ENCODE measurements around the gene CCDC201.
A peak's percentile ranks its signal among the peaks of the same experiment; 100 is the strongest.

Gene CCDC201, protein sequence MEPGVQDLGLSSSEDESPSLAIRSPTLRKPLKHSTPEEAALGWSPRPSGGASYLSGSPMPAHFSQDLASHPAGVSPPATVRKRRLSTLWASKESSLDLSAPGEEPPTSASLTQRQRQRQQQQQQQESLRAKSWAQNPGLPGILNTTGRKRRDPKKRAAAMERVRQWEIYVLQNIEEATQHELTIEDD

DNA sequence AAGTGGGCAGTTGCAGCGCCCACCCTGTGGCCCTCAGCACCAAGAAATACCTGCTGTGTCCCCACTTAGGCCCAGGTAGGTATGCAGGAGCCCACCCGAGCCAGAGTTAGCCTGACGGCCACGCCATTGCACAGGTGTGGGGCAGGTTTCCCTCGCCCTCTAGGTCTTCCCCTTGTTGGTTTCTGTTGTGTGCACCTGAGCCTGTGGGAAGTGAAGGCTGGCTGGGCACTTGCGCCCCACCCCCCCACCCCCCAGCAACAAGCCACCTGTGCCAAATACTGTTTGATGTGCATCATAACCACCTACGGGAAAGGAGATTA, at the start of gene CCDC201:
TSS of gene CCDC201 (minus strand) at position 48 of the 320 bp plus-strand sequence. CDS start 75 bp downstream, outside the sequence.
- DNase-seq (ENCODE audit: low spot score): no peak

DNA sequence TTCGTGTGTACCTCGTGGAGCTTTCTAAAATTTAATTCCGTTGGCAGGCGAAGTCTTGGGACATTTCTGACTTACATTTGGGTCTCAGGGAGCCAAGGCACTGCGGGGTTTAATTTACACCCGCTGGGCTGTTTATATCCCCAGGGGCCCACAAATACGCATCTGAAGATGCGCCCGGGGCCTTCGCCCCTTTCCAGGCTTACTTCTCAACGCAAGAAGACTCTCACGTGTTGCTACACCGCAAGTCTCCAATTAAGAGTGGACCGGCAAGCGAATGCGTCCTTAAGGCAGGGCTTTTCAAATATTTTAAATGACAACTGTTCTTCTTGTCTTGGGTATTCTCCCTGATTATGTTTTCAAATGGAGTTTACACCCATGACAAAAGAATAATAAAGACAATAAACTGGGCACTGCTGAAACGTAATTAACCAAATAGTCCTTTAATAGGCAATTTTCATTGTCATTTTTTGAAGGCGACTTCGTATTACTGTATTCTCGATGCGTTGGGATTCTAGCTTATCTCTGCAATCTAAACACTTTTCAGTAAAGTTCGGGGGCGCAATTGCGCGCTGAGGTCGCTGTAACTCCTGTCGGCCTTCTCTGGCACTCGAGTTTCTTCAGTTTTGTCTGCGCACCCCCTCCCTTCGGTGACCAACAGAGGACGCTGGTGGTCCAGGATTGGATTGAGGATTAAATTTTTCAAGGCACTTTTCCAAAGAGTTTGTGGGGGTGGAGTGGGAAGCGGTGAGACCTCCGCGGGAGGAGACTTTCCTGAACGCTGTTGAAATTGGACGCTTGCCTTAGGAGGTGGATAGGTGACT, 49.0 kb upstream of the CCDC201 start:
- DNase-seq (ENCODE audit: low spot score): peak; percentile 29

DNA sequence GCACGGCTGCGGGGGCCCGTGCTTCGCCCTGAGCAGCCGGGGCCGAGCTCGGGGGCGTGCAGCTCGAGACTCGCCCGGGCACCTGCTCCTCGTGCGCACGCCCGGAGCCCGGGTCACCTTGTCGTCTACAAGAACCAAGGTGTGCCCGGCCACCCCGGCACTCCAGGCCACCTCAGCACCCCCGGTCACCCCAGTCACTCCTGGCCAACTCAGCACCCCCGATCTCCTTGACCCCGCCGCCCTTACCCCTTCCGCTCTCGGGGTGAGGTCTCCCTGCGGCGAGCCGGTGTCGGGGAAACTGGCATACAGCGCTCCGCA, 48.5 kb upstream of the CCDC201 start:
- no peak for DNase-seq (ENCODE audit: low spot score)

DNA sequence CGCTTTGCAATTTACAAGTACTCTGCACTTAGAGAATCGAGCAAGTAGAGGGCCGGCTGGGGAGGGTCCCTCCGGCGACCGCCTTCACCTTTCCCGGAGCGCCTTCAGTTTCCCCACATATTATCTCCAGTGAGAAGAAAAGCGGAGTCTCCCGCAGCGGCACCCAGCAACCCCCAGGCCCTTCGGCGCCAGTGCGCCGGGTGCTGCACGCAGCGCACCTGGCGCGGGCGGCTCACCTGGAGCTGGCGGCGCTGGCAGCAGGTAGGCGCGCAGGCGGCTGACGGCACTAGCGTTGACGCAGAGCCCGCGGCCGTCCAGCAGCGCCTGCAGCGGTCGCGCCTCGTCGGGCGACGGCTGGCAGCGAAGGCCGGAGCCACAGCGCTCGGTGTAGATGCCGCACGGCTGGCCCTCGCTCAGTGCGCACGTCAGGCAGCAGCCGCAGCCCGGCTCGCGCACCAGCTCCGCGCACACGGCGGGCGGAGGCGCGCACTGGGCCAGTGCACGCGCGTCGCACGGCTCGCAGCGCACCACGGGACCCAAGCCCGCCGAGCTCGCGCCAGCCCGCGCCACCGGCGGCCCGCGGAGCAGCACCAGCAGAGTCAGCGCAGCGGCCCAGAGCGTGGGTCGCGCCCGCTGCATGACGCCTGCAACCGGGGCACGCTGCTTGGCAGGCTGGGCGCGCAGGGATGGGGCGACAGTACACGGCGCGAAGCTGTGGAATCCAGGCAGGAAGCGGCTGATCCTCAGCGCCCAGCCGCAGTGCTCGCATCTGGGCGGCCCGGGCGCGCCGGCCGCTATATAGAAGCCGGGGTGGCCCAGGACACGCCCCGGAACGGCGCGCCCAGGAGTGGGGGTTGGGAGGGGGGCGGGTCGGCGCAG, 47.9 kb upstream of the CCDC201 start, which contains the start of gene IGFBP3:
TSS of gene IGFBP3 (minus strand) at position 771 of the 879 bp plus-strand sequence. CDS start at position 639, 132 bp downstream.
- DNase-seq (ENCODE audit: low spot score): peak; percentile 29

DNA sequence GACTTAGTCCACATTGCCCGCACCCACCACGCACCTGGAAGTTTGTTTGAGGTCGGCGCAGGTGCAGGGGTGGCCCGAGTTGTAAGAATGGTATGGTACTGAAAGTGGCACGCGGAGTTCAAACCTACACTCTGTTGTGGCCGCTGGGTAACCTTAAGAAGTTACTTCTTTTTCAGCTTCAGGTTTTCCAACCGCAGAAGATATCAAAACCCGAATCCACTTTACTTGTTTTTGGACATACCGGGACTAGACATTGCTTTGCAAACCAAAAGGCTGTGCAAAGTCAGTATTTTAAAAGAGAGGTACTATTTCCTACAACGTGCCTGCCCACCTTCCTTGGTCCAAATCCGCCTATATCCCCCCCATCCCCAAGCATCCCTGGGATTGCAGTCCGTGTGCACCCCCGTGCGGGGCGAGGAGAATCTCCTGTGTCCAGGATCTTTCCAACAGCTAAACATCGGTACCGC, 47.1 kb upstream of the CCDC201 start:
- no peak for DNase-seq (ENCODE audit: low spot score)

DNA sequence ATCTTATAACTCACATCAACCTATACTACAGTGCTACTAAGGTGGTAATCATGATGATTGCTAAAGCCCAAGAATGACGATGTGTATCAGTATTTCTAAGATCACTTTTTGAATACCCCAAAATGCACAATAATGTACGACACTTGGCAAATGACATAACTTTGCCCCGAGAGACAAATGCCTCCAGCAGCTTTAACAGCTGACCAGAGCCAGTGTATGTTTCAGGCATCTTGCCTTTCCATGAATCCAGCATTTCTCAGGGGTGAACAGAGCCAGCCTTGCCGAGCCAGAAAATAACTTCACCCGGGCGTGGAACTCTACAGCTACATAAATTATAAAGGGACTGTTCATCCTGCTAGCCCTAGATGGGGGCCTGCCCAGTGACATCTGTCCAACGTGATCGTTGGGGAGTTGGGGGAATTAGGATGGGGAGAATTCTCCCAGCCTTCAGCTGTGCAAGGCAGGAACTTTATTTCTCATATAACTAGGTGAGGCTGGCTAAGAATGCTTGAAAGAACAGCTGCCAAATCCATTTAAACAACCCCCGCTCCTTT, 46.4 kb upstream of the CCDC201 start:
- DNase-seq (ENCODE audit: low spot score): no peak

DNA sequence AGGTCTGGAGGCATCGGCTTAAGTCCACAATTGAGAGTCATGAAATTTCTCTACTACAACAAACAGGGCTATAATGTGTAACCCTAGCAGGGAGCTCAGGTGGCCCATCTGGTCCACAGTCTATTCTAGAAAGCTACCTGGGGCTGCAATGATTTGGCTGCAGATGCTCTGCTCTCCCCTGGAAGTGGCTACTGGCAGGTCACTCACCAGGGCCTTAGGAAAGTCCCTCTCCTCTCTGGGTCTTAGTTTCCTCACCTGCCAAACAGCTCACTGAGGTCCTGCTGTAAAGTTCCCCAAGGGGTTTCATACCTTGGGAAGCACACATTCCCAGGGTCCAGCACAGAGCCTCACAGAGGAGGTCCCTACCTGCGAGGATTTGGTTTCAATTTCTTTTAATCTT, 45.7 kb upstream of the CCDC201 start:
- no peak for DNase-seq (ENCODE audit: low spot score)

DNA sequence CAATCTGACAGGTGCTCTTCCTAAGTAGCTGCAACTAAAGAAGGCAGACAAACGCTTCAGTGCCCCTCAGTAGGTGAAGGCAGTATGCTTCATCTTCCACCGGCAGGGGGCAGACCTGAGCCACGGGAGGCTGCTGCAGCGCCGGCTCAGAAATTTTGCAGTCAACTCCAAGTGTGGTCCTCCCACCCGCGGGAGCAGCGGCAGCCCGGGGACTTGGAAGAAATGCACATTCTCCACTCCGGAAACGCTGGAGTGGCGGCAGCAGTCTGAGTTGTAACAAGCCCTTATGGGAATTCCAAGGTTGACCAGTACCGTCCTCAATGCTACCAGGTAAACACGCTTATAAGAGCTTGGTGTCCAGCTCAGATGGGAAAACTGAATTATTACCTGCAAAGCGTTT, 44.8 kb upstream of the CCDC201 start:
- peak; percentile 68 for DNase-seq (ENCODE audit: low spot score)

DNA sequence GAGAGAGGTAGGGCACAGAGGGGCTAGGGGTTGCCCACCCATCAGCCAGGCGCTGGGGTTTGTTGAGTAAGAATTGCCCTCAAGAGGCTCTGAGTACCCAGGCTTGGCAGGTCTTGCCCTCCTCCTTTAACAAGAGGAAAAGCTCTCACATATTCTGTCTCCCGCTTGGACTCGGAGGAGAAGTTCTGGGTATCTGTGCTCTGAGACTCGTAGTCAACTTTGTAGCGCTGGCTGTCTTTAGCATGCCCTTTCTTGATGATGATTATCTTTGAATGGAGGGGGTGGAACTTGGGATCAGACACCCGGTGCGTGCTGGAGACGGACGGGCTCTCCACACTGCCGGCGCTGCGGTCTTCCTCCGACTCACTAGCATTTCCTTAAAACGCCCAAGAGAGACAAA, 44.2 kb upstream of the CCDC201 start:
- DNase-seq (ENCODE audit: low spot score): no peak

DNA sequence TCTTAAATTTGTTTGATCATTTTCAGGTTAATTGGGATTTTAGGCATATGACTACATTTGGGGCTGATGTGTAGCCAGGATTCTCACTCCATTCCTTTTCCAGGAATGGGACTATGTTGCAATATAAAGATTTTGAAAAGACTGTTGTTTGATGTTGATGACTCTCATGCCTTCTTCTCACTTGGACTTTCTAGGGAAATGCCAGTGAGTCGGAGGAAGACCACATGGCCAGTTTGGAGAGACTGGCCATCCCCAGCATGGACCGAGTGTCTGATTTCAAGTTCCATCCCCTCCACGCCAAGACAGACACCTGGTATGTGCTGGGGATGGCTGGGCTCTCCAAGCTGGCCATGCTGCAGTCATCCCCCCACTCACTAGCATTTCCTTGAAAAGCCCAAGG, 42.7 kb upstream of the CCDC201 start:
- no peak for DNase-seq (ENCODE audit: low spot score)

DNA sequence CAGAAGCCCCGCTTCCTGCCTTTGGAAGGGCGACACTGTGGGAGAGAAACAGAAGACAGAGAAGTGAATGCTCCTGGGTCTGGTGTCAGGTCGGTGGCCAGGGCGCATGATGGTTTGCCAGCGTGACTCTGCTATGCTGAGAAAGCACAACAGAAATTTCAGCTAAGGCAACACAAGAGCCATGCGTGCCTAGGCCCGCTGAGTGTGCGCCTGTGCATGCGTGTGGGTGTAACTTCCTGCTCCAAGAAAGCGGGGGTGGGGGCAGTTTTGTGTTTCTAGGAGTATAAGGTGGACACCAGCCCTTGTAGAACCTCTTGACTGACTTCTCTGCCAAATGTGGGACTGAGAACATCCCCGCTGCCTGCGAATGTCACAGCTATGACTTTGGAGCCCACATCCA, 42.0 kb upstream of the CCDC201 start:
- DNase-seq (ENCODE audit: low spot score): no peak

DNA sequence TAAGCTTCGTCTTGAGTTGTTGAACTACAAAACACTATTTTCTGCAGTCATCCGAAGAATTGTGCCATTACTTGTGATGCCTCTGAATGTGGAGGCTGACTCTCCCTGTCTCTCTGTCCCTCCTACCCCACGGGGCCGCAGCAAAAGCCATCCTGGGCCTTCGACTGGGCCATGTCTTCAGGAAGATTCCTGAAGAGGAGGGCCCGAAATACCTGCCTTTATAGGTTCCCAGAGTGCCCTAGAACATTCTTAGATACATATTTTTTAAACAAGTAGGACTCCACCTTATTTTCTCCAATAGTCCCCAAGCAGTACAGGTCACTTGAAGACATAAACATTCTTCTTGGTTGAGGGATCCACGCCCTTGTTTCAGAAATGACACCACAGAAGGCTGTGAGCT, 40.1 kb upstream of the CCDC201 start:
- DNase-seq (ENCODE audit: low spot score): no peak

DNA sequence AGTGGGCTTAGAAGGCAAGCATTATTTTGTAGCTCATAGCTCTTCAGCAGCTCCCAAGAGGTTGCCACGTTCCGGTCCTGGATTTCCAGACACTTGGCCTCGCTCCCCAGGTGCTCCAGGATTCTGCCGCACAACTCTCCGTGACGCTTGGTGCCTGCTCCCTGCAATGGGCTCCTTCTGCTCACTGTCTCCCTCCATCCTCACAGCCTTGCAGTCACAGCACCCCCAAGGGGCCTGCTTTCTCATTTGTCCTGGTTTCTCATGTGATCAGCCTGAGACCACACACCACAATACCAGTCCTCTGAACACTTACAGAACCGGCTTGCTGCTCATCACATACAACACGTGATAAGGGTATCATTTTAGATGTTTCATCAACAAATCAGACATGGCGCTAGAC, 38.4 kb upstream of the CCDC201 start:
- no peak for DNase-seq (ENCODE audit: low spot score)

DNA sequence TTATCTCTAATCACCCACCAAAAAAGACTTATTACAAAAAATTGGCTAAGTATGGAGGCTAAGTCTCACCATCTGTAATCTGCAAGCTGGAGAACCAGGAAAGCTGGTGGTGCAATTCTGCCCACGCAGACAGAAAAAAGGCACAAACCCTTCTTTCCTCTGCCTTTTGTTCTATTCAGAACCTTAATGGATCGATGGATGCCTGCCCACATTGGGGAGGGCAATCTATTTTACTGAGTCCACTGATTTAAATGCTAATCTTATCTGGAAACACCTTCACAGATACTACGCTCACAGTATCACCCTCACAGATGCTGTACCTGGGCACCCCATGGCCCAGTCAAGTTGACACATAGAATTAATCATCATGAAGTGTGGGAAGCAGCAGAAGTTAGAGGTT, 38.0 kb upstream of the CCDC201 start:
- no peak for DNase-seq (ENCODE audit: low spot score)

DNA sequence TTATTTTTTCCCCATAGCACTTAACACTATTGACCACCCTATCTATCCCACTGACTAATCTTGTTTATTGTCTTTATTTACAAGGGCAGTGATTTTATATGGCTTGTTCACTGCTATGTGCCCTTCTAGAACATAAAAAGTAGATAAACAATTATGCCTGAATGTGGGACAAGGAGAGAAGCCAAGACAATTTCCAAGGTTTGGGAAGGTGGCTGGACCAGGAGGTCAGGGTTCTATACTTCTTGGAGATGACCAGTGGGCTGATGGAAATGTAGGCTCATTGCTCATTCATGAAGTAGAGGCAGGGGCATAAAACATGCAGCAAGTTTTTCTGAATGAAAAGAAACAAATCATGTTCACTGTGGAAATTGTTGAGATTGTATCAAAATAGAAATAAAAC, 36.7 kb upstream of the CCDC201 start:
- DNase-seq (ENCODE audit: low spot score): no peak

DNA sequence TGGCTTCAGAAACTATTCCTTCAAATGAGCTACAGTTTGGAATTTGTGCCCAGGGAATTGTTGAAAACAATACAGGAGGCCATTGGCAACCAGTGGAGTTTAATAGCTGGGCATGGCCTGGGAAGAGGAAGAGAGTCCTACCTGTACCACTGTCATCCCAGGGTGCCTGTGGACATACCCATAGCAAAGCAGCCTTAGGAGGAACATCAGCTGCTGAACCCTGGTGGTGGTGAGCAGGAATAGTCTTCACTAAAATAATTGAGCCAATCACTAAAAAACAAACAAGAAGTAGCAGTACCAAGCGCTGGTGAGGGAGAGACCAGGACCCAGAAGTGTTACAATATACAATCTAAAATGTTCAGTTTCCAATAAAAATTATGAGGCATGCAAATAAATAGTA, 29.9 kb upstream of the CCDC201 start:
- no peak for DNase-seq (ENCODE audit: low spot score)

DNA sequence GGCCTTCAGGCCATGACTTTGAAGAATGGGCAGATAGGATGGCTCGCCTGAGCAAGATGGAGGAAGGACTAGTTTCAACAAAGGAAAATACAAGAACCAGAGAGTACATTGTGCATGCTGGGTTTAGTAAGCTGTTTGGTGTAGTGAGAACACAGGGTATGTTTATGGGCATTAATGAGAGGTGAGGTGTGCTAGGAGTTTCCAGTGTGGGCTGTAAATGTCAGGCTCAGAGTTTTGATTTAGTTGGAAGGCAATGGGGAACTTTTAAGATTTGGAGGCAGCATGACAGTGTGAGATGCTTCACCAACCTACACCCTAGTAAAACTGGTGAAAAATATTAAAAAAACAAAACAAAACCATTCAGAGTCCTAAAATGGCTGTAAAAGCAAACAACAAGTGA, 28.7 kb upstream of the CCDC201 start:
- no peak for DNase-seq (ENCODE audit: low spot score)

DNA sequence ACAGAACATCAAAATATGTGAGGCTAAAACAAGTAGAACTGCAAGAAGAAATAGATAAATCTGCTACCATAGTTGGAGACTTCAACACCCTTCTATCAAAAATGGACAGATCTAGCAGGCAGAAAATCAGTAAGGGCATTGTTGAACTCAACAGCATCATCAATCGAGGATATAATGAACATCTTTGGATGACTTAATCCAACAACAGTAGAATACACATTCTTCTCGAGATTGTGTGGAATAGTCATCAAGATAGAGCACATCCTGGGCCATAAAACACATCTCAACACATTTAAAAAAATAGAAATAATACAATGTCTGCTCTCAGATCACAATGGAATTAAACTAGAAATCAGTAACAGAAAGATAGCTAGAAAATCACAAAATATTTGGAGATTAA, 25.3 kb upstream of the CCDC201 start:
- no peak for DNase-seq (ENCODE audit: low spot score)

DNA sequence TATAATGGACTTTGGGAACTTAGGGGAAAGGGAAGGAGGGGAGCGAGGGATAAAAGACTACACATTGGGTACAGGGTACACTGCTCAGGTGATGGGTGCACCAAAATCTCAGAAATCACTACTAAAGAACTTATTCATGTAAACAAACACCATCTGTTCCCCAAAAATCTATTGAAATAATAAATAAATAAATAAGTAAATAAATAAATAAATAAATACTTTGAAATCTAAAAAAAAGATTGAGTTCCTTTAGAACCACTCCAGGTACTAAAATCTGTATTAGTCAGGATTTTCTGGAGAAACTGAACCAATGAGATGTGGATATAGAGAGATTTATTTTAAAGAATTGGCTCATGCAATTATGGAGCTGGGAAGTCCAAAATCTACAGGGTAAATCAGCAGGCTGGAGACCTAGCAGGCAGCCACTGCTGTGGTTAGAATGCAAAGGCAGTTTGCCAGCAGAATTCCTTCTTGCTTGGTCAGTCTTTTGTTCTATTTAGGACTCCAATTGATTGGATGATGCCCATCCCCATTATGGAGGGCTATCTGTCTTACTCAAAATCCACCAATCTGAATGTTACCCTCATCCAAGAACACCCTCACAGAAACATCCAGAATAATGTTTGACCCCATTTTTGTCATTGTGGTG, 24.3 kb upstream of the CCDC201 start:
- no peak for DNase-seq (ENCODE audit: low spot score)

DNA sequence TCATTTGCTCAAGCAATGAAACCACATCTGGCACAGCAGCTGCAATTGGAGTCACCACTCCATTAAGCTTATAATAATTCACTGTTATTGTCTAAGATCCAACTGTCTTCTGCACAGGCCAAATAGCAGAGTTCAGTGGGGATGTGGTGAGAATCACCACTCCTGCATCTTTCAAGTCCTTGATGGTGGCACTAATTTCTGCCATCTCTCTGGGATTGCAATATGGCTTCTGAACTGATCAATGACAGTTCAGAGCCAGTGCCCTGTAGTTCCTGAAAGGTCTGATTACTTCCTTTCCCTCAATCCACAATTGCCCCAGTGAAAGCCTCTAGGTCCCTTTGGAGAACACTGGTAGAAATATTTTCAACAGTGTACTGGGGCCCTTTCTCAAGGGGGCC, 21.8 kb upstream of the CCDC201 start:
- DNase-seq (ENCODE audit: low spot score): no peak

DNA sequence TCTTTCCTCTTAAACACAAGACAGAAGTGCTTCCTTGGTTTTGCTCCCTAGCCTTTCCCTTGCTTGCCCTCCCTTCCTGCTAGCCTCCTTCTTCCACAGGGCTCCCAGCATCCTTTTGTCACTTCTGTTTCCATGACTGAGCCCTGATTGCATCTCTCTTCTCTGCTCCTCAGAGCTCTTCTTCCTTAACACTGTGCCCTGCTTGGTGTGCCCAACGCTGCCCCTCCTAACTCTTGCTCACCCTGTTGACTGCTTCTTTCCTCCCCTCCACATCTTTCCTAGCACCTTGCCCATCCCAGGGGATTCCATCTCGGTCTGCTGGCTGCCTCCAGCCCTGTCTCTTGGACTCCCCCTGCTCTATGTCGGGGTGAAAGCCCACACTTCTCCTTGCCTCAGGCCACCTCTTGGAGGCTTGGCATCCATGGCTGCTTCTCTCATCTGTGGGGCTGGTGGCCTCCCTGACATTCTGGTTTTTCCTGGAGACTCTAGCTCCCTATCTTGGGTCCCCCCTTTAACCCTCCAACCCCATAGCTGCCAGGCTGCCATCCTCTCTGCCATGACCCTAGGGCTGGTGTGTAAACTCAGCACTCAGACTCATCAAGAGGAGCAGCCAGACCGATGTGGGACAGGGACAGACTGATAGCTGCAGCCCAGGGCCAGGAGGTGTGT, 21.2 kb upstream of the CCDC201 start:
- no peak for DNase-seq (ENCODE audit: low spot score)
